Measurements from ENCODE around the gene KLF11.

GRCh38 chr2:10036095-10036884 lies 7.1 kb upstream of the KLF11 start:
- TF ChIP-seq TAF1 (IDR thresholded peaks at IDR 0.05; ENCODE audit: borderline replicate concordance, low read depth, low read length): no peak
- no peak for TF ChIP-seq POLR2AphosphoS5 (IDR thresholded peaks at IDR 0.05; ENCODE audit: low read depth, low read length)
